Measurements from ENCODE around the gene IQCH. TPM values are rescaled to one million over a fixed set of nuclear protein-coding genes. Genes with fewer than 3 reads are reported as not detected.

IQCH gene
- total RNA-seq, 2 donors from 2014 or later = 5.8 to 9.5 TPM

GRCh38 chr15:67544475-67544874, 289.9 kb downstream of the IQCH start:
- no peaks in the 10 kb centered on the region for H3K27me3 ChIP-seq (replicated peaks; ENCODE audit: insufficient read depth)
- peaks cover 4% of the 10 kb centered on the region for H3K4me1 ChIP-seq (replicated peaks)
- no peak overlapping the region for H3K27ac ChIP-seq
- intact Hi-C loops (cut with DNase I) = loop anchor here (10.0 kb wide), 1 partner anchor 290 kb away; no protein-coding TSS in a partner anchor
- H3K36me3 ChIP-seq = no peaks in the 10 kb centered on the region
- no peak for DNase-seq (ENCODE audit: low spot score)
- TF ChIP-seq POLR2AphosphoS5 (IDR thresholded peaks at IDR 0.05) (no peak), CTCF (IDR thresholded peaks at IDR 0.05) (no peak), POLR2A (IDR thresholded peaks at IDR 0.05) (no peak)
- no peaks in the 10 kb centered on the region for H3K9me3 ChIP-seq
- WGBS = 100% methylated on average over 3 of the region's 3 CpGs
- H3K4me3 ChIP-seq = no peak overlapping the region

GRCh38 chr15:67545864-67546263, 291.3 kb downstream of the IQCH start:
- H3K4me1 ChIP-seq (replicated peaks) = peaks cover 4% of the 10 kb centered on the region
- H3K27ac ChIP-seq = no peak overlapping the region
- TF ChIP-seq POLR2A (IDR thresholded peaks at IDR 0.05) (no peak), POLR2AphosphoS5 (IDR thresholded peaks at IDR 0.05) (no peak), CTCF (IDR thresholded peaks at IDR 0.05) (no peak)
- WGBS = 80% methylated on average over 3 of the region's 3 CpGs
- H3K4me3 ChIP-seq = no peak overlapping the region
- DNase-seq (ENCODE audit: low spot score) = no peak
- H3K27me3 ChIP-seq (replicated peaks; ENCODE audit: insufficient read depth) = no peaks in the 10 kb centered on the region
- no peaks in the 10 kb centered on the region for H3K36me3 ChIP-seq
- intact Hi-C loops (cut with DNase I) = loop anchor here (10.0 kb wide), 1 partner anchor 289 kb away; no protein-coding TSS in a partner anchor
- no peaks in the 10 kb centered on the region for H3K9me3 ChIP-seq

- H3K27ac ChIP-seq = no peak overlapping the region
- no peak overlapping the region for H3K4me3 ChIP-seq
- H3K36me3 ChIP-seq = no peaks in the 10 kb centered on the region
- 58% methylated on average over 2 of the region's 2 CpGs for WGBS
- no peak for DNase-seq (ENCODE audit: low spot score)
- H3K27me3 ChIP-seq (replicated peaks; ENCODE audit: insufficient read depth) = no peaks in the 10 kb centered on the region
- H3K4me1 ChIP-seq (replicated peaks) = peaks cover 4% of the 10 kb centered on the region
- no peak for TF ChIP-seq POLR2A (IDR thresholded peaks at IDR 0.05)
- TF ChIP-seq POLR2AphosphoS5 (IDR thresholded peaks at IDR 0.05) = no peak
- no peak for TF ChIP-seq CTCF (IDR thresholded peaks at IDR 0.05)
- intact Hi-C loops (cut with DNase I) = loop anchor here (10.0 kb wide), 1 partner anchor 288 kb away; no protein-coding TSS in a partner anchor
- H3K9me3 ChIP-seq = no peaks in the 10 kb centered on the region
These were observed 292.5 kb downstream of the IQCH start for GRCh38 chr15:67547064-67547463.

- H3K9me3 ChIP-seq = no peaks in the 10 kb centered on the region
- 61% methylated on average over 3 of the region's 3 CpGs for WGBS
- H3K4me1 ChIP-seq (replicated peaks) = peaks cover 4% of the 10 kb centered on the region
- H3K27me3 ChIP-seq (replicated peaks; ENCODE audit: insufficient read depth) = no peaks in the 10 kb centered on the region
- no peaks in the 10 kb centered on the region for H3K36me3 ChIP-seq
- no peak overlapping the region for H3K27ac ChIP-seq
- no peak for TF ChIP-seq POLR2A (IDR thresholded peaks at IDR 0.05)
- TF ChIP-seq POLR2AphosphoS5 (IDR thresholded peaks at IDR 0.05) = no peak
- TF ChIP-seq CTCF (IDR thresholded peaks at IDR 0.05) = no peak
- H3K4me3 ChIP-seq = no peak overlapping the region
- intact Hi-C loops (cut with DNase I) = loop anchor here (10.0 kb wide), 1 partner anchor 287 kb away; no protein-coding TSS in a partner anchor
- DNase-seq (ENCODE audit: low spot score) = no peak
These were observed 293.2 kb downstream of the IQCH start for GRCh38 chr15:67547836-67548235.

- Histone ChIP-seq H3K9me3 (no peaks in the 10 kb centered on the region), H3K36me3 (no peaks in the 10 kb centered on the region), H3K4me1 (replicated peaks) (peaks cover 2% of the 10 kb centered on the region), H3K27ac (no peak overlapping the region), H3K27me3 (replicated peaks; ENCODE audit: insufficient read depth) (no peaks in the 10 kb centered on the region), H3K4me3 (no peak overlapping the region)
- TF ChIP-seq POLR2AphosphoS5 (IDR thresholded peaks at IDR 0.05) (no peak), POLR2A (IDR thresholded peaks at IDR 0.05) (no peak), CTCF (IDR thresholded peaks at IDR 0.05) (no peak)
- no peak for DNase-seq (ENCODE audit: low spot score)
- intact Hi-C loops (cut with DNase I) = loop anchor here (10.0 kb wide), 1 partner anchor 286 kb away; no protein-coding TSS in a partner anchor
- WGBS = 54% methylated on average over 2 of the region's 2 CpGs
These were observed 293.8 kb downstream of the IQCH start for GRCh38 chr15:67548236-67548852.
